A549 (cell line): ENCODE data around the gene ROBO1.

Experiments used
- BHLHE40 ChIP-seq: IDR thresholded peaks from 2 replicates; pipeline ENCODE4 v1.6.1; 2012; ENCODE audit warnings: low read depth, low read length, inconsistent platforms
- CTCF ChIP-seq: fragments of >200 bp; sonication (Bioruptor Twin); formaldehyde crosslinking; IDR thresholded peaks from 3 replicates; pipeline ENCODE4 v1.5.1; 2016
- EP300 ChIP-seq, 2 experiments: fragments of >200 bp; sonication (Bioruptor Twin); formaldehyde crosslinking; IDR thresholded peaks; 2 replicates in 1 of 2; 3 replicates in 1 of 2; pipeline ENCODE4 v1.6.1; 2016 to 2017
- ESRRA ChIP-seq: fragments of 150-350 bp; IDR thresholded peaks from 2 replicates; pipeline ENCODE4 v1.6.1; 2014; ENCODE audit warnings: mild to moderate bottlenecking, low read length, borderline replicate concordance
- MAFK ChIP-seq: fragments of 450-650 bp; IDR thresholded peaks from 2 replicates; pipeline ENCODE4 v1.6.1; 2014; ENCODE audit not compliant: partially characterized antibody
- PHF8 ChIP-seq: fragments of 200-600 bp; sonication (generic); IDR thresholded peaks from 2 replicates; pipeline ENCODE4 v1.6.1; 2016; ENCODE audit warnings: low read depth, mild to moderate bottlenecking, antibody characterized with exemption, moderate library complexity, borderline replicate concordance
- RAD21 ChIP-seq, 2 experiments: fragments of >200 bp in 1 of 2; sonication (Bioruptor Twin) in 1 of 2; formaldehyde crosslinking in 1 of 2; IDR thresholded peaks in 1 of 2; conservative IDR thresholded peaks in 1 of 2; 2 replicates in 1 of 2; 3 replicates in 1 of 2; pipeline ENCODE4 v1.6.1; 2012 to 2018; ENCODE audit warnings: inconsistent platforms in 1 of 2
- REST ChIP-seq: fragments of 200-600 bp; sonication (generic); IDR thresholded peaks from 2 replicates; pipeline ENCODE4 v1.6.1; 2016; ENCODE audit warnings: antibody characterized with exemption, mild to moderate bottlenecking, moderate library complexity
- RNF2 ChIP-seq: fragments of 200-600 bp; sonication (generic); IDR thresholded peaks from 2 replicates; pipeline ENCODE4 v1.6.1; 2016; ENCODE audit warnings: low read depth, mild to moderate bottlenecking, antibody characterized with exemption, moderate library complexity, borderline replicate concordance
- USF2 ChIP-seq: fragments of 450-650 bp; IDR thresholded peaks from 2 replicates; pipeline ENCODE4 v1.6.1; 2014; ENCODE audit warnings: antibody characterized with exemption

GRCh38 chr3:78847603-78848002 lies 920.2 kb downstream of the ROBO1 start:
- TF ChIP-seq CTCF (no peak), RNF2 (no peak), USF2 (no peak), ESRRA (no peak), MAFK (no peak), PHF8 (no peak), REST (no peak), EP300 (IDR thresholded peaks at IDR 0.05) (no peak), RAD21 (conservative IDR thresholded peaks at IDR 0.05 in 1 of 2, IDR thresholded peaks at IDR 0.05 in 1 of 2) (no peak), BHLHE40 (no peak)
